HG02623 (cell line): ENCODE measurements around the gene CADM4.
"Not testable (repeated sequence)": the region's sequence is repeated elsewhere in the genome, so short reads cannot be mapped to it uniquely, and the experiment has no call there.

Experiments used
- ATAC-seq: cut with Tn5 transposase; IDR thresholded peaks from one replicate; pipeline ENCODE4 v1.9.1; 2021; ENCODE audit warnings: moderate library complexity; ENCODE audit not compliant: unreplicated experiment

Gene CADM4

DNA sequence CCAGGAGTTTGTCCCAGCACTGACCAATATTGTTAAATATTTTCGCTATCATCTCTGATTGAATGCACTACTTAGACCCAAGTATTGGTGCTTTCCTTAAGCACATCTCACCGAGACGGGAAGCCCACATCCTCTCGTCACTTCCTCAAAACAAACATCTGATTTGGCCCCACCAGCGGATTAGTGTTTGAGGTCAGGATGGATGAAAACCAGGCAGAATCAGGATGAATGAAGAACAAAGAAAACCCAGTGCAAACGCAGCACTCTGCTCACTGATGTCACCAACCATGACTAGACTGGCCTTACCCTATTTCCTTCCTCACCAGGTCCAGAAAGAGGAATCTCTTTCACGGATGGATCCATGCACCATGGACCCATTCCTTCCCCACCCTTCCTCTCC is 24.4 kb upstream of the CADM4 start:
- no peak for ATAC-seq

GRCh38 chr19:43662487-43662886 is 22.8 kb upstream of the CADM4 start:
- no peak for ATAC-seq

- no peak for ATAC-seq
These were observed 21.3 kb upstream of the CADM4 start for GRCh38 chr19:43660971-43661360.

GRCh38 chr19:43660301-43660970 is 20.8 kb upstream of the CADM4 start:
- ATAC-seq = no peak

DNA sequence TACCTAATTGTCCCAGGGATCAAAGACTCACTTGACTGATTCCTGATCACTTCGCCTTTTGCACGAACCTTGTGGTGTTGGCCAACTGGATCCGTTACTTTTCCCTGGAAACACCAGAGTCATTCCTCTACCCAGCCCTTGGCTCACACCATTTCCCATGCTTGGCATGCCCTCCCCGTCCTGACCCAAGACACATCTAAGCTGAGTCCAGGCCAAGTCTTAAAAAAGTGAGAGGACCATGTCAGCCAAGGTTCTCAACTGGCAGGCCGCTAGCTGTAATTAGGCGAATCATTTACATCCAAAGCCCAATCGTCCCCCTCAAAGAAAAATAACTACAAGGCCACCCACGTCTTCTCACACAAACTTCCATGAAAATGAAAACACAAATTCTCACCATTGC is 18.8 kb upstream of the CADM4 start:
- ATAC-seq = no peak

DNA sequence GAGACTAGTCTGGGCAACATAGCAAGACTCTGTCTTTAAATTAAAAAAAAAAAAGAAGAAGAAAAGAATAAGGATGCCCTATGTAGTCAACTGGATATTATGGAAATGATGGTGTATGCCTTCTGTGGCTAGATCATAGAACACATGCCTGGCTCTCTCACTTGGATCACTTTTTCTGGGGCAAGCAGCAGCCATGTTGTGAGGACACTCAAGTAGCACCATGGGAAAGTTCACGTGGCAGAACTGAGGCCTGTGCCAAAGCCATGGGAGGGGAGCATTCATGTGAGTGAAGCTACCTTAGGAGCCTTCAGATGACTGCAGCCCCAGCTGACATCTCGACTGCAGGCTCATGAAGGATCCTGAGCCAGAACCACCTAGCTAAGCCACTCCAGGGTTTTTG is 18.4 kb upstream of the CADM4 start:
- no peak for ATAC-seq

GRCh38 chr19:43656436-43656835 is 16.8 kb upstream of the CADM4 start:
- no peak for ATAC-seq

DNA sequence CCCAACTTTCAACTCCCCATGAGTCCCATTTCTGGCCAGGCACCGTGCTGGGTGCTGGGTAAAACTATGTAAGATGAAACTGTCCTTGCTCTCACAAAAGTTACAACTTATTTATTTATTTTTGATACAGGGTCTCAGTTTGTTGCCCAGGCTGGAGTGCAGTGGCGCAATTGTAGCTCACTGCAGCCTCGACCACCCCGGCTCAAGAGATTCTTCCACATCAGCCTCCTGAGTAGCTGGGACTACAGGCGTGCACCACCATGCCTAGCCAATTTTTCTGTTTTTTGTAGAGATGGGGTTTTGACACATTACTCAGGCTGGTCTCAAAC is 12.9 kb upstream of the CADM4 start:
- ATAC-seq = no peak

DNA sequence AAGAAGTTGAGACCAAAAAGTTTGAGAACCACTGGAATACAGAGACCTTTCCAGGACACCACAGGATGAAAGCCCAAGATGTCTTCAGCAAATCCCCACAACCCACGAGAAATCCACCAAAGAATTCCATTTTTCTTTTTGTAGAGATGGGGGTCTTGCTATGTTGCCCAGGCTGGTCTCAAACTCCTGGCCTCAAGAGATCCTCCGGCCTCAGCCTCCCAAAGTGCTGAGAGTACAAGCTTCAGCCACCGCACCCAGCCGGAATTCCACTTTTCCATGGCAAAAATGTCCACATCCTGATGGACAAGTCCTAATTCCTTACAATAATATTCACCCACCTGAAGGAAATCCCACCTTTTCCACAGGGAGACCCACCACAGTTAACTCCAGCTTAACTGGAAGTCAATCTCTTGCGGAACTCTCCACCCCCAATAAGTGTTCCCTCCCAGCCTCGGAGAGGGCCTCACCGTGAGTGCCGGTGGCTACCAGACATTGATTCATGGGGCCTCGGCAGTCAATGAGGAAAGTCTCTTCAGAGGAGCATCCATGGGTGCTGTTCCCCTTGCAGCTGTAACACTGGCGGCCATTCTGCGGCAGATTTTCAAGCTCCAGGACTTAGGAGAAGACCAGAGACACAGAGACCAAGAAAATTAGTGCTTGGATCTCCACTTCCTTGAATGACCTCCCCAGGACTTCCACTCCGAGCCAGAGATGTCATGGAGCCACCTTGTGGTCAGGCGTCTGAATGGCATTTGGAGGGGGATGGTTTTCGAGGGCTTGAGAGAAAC is 12.3 kb upstream of the CADM4 start:
- ATAC-seq = no peak

DNA sequence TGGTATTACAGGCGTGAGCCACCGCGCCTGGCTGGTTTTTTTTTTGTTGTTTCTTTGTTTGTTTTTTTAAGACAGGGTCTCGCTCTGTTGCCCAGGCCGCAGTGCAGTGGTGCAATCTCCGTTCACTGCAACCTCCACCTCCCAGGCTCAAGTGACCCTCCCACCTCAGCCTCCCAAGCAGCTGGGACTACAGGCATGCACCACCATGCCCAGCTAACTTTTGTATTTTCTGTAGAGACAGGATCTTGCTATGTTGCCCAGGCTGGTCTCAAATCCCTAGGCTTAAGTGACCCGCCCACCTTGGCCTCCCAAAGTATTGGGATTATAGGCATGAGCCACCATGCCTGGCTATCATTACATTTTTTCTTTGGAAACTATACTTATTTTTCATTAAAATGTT is 10.6 kb upstream of the CADM4 start:
- not testable (repeated sequence) for ATAC-seq

GRCh38 chr19:43649514-43649913 is 9.9 kb upstream of the CADM4 start:
- ATAC-seq = no peak

DNA sequence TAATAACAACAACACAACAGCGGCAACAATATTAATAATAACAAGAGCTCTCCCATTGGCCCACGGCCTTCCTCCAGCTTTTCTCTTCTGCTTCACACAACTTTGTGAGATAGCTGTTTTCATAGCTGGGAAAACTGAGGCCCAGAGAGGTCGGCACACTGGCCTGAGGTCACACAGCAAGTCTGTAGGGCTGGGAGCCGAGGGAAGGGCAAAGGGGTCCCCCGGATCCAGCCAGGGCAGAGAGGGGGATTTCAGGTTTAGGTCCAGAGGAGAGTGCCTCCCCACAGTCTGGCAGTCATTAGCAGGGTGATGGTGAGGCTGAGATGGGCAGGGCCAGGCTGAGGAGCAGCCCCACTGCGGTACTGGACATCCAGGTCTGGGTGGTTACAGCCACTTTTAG is 9.0 kb upstream of the CADM4 start:
- no peak for ATAC-seq

GRCh38 chr19:43644181-43644580 is 4.5 kb upstream of the CADM4 start:
- ATAC-seq = no peak

DNA sequence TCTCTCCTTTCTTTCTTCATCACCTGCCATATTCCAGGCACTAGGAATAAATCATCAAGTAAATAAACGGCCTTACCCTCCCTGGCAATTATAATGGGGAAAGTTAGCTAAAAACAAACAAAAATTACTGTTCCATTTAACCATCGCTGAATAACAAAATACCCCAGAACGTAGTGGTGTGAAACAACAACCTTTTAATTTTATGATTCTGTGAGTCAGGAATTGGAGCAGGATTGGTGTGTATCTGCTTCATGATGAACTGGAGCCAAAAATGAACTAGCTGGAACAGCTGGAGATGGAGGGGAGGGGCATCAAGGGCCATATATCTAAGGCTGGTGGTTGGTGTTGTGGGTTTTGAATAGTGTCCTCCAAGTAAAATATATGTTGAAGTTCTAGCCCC is 3.7 kb upstream of the CADM4 start:
- ATAC-seq = no peak

DNA sequence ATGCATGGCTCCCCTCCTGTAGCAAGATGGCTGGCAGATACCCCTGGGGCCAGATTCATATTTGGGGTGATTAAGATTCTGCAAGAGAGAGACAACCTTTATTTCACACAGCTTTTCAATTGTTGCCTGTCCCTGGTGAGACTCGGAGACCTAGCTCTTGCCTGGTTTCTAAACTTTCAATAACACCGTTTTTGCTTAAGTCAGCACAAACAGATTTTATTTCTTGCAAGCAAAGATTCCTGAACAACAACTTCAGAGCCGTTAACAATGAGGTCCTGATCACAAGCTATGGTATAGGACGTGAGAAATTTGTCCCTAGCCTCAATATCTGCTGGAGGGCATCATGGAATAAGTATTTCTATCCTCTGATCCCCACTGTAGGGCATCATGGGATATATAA is 2.9 kb upstream of the CADM4 start:
- ATAC-seq = no peak

- no peak for ATAC-seq
These were observed 1.7 kb upstream of the CADM4 start for GRCh38 chr19:43641333-43641732.

GRCh38 chr19:43640424-43640757 is 741 bp upstream of the CADM4 start:
- no peak for ATAC-seq

DNA sequence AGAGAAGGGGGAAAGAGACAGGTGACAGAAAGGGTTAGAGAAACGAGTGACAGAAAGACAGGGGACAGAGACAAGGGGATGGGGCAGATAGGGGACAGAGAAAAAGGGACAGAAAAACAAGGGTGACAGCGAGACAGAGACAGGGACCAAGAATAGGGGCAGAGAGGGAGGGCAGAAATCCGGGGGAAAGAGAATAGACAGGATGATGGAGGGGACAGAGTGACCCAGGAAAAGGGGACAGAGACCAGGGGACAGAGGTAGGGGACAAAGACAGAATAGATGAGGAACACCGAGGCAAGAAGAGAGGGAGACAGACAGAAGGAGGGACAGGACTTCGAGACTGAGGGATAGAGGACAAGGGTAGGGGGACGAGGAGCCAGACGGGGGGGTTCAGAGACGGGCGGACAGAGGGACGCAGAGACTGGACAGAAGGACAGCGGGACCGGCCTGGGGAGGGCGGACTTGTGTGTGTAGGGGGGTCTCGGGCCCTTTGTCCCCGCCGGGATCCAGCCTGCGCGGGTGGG is 593 bp downstream of the CADM4 start:
- no peak for ATAC-seq

DNA sequence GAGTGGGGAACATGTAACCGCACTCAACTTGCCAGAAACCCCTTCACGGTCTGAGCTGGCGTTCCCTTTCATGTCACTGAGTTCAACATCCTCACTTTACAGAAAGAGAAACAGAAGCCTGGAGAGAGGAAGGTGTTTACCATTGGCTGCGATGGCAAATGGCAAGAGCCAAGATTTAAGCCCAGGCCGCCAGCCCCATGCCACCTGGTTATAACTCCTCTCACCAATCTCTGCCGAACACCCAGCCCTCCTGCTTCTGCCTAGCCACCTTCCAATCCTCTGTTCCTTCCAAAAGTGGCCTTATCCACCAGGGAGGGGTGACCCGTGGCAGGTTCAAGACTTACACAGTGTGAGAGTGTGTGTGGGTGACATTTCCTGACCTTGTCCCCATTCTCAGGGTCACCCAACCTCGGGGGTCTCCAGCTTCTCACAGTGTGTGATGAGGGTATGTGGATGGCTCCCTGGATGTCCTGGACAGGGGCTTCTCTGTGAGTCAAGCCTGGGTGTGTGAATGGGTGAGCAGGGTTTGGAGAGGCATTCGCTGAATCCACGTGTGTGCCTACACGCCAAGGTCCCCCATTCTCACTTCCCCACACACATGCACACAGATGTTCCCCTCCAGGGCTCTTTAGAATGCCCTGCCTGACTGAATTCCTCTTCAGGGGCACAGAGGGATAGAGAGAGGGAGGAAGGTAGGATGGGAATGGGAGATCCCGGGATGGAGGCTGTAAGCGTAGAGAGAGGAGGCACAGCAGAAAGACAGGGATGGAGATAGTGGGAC is 1.2 kb downstream of the CADM4 start:
- no peak for ATAC-seq

GRCh38 chr19:43636121-43636683 is 3.4 kb downstream of the CADM4 start:
- ATAC-seq = no peak

DNA sequence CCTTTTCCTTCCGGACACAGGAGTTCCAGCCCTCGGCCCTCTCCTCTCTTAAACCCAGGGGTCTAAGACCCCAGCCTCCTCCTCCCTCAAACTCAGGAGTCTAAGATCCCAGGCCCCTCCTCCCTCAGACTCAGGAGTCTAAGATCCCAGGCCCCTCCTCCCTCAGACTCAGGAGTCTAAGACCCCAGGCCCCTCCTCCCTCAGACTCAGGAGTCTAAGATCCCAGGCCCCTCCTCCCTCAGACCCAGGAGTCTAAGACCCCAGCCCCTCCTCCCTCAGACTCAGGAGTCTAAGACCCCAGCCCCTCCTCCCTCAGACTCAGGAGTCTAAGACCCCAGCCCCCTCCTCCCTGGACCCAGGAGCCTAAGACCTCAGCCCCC is 4.1 kb downstream of the CADM4 start:
- not testable (repeated sequence) for ATAC-seq
